ENCODE results near the gene NEURL1.
"Not testable (repeated sequence)": the region's sequence is repeated elsewhere in the genome, so short reads cannot be mapped to it uniquely, and the experiment has no call there.

NEURL1 gene

GRCh38 chr10:103493916-103494877 is 692 bp downstream of the NEURL1 start:
- no peak for DNase-seq (ENCODE audit: low spot score)

GRCh38 chr10:103495321-103495720 is 1.8 kb downstream of the NEURL1 start:
- DNase-seq (ENCODE audit: low spot score): no peak

- no peak for DNase-seq (ENCODE audit: low spot score)
Observed at GRCh38 chr10:103497161-103497915, 3.8 kb downstream of the NEURL1 start.

- DNase-seq (ENCODE audit: low spot score): no peak
Observed at GRCh38 chr10:103498936-103499638, 5.6 kb downstream of the NEURL1 start.

- no peak for DNase-seq (ENCODE audit: low spot score)
Observed at GRCh38 chr10:103499881-103500280, 6.4 kb downstream of the NEURL1 start.

GRCh38 chr10:103500481-103500880 is 7.0 kb downstream of the NEURL1 start:
- DNase-seq (ENCODE audit: low spot score): no peak

GRCh38 chr10:103501186-103501585 is 7.7 kb downstream of the NEURL1 start:
- no peak for DNase-seq (ENCODE audit: low spot score)

GRCh38 chr10:103502849-103503660 is 9.6 kb downstream of the NEURL1 start:
- no peak for DNase-seq (ENCODE audit: low spot score)

- DNase-seq (ENCODE audit: low spot score): not testable (repeated sequence)
Observed at GRCh38 chr10:103503777-103504176, 10.3 kb downstream of the NEURL1 start.

GRCh38 chr10:103504181-103504783 is 10.8 kb downstream of the NEURL1 start:
- DNase-seq (ENCODE audit: low spot score): peak; percentile 89

GRCh38 chr10:103506061-103506460 is 12.6 kb downstream of the NEURL1 start:
- DNase-seq (ENCODE audit: low spot score): no peak

GRCh38 chr10:103507235-103508191 is 14.0 kb downstream of the NEURL1 start:
- no peak for DNase-seq (ENCODE audit: low spot score)

GRCh38 chr10:103510046-103510685 is 16.7 kb downstream of the NEURL1 start:
- no peak for DNase-seq (ENCODE audit: low spot score)

GRCh38 chr10:103510791-103511752 is 17.6 kb downstream of the NEURL1 start:
- DNase-seq (ENCODE audit: low spot score): no peak

- DNase-seq (ENCODE audit: low spot score): no peak
Observed at GRCh38 chr10:103512166-103512565, 18.7 kb downstream of the NEURL1 start.

- DNase-seq (ENCODE audit: low spot score): no peak
Observed at GRCh38 chr10:103512591-103513379, 19.3 kb downstream of the NEURL1 start.

- no peak for DNase-seq (ENCODE audit: low spot score)
Observed at GRCh38 chr10:103513380-103514060, 20.0 kb downstream of the NEURL1 start.
